T-helper 2 cell treated with Interferon-gamma antibody and Interleukin-4, amounts not matched to agents 5 μg/mL and 100 μg/mL, for 36 hours (primary cell): ENCODE measurements around the gene JARID2.
"Not testable (repeated sequence)": the region's sequence is repeated elsewhere in the genome, so short reads cannot be mapped to it uniquely, and the experiment has no call there.

ENCODE experiments used
- DNase-seq: peaks from one replicate; pipeline ENCODE4 v3.0.0; 2021; ENCODE audit warnings: low spot score
- H3K27ac Mint-ChIP-seq: one replicate; pipeline ENCODE4 v1.8.0; 2021; ENCODE audit warnings: mild to moderate bottlenecking, mixed read lengths
- H3K27me3 Mint-ChIP-seq: one replicate; pipeline ENCODE4 v1.8.0; 2021; ENCODE audit warnings: low read depth, mixed read lengths
- H3K36me3 Mint-ChIP-seq: one replicate; pipeline ENCODE4 v1.8.0; 2021; ENCODE audit warnings: low read depth, mixed read lengths
- H3K4me1 Mint-ChIP-seq: one replicate; pipeline ENCODE4 v1.8.0; 2021; ENCODE audit warnings: low read depth, mixed read lengths
- H3K4me3 Mint-ChIP-seq: one replicate; pipeline ENCODE4 v1.8.0; 2022; ENCODE audit warnings: mild to moderate bottlenecking, moderate library complexity, mixed read lengths
- H3K9me3 Mint-ChIP-seq: one replicate; pipeline ENCODE4 v1.8.0; 2021; ENCODE audit warnings: mixed read lengths

Gene JARID2

GRCh38 chr6:15282334-15282733 lies 36.5 kb downstream of the JARID2 start:
- H3K27me3 Mint-ChIP-seq: no peaks in the 10 kb centered on the region
- DNase-seq: no peak
- peaks cover 47% of the 10 kb centered on the region for H3K4me1 Mint-ChIP-seq
- peaks cover 11% of the 10 kb centered on the region for H3K36me3 Mint-ChIP-seq
- H3K4me3 Mint-ChIP-seq: no peak overlapping the region
- no peak overlapping the region for H3K27ac Mint-ChIP-seq
- no peaks in the 10 kb centered on the region for H3K9me3 Mint-ChIP-seq

GRCh38 chr6:15283986-15284361 lies 38.1 kb downstream of the JARID2 start:
- no peak overlapping the region for H3K27ac Mint-ChIP-seq
- no peak overlapping the region for H3K4me3 Mint-ChIP-seq
- no peaks in the 10 kb centered on the region for H3K9me3 Mint-ChIP-seq
- H3K27me3 Mint-ChIP-seq: no peaks in the 10 kb centered on the region
- no peak for DNase-seq
- H3K36me3 Mint-ChIP-seq: peaks cover 19% of the 10 kb centered on the region
- H3K4me1 Mint-ChIP-seq: peaks cover 56% of the 10 kb centered on the region

GRCh38 chr6:15284743-15285142 lies 38.9 kb downstream of the JARID2 start:
- H3K9me3 Mint-ChIP-seq: no peaks in the 10 kb centered on the region
- H3K4me3 Mint-ChIP-seq: no peak overlapping the region
- H3K36me3 Mint-ChIP-seq: peaks cover 19% of the 10 kb centered on the region
- H3K4me1 Mint-ChIP-seq: peaks cover 52% of the 10 kb centered on the region
- no peak overlapping the region for H3K27ac Mint-ChIP-seq
- no peak for DNase-seq
- no peaks in the 10 kb centered on the region for H3K27me3 Mint-ChIP-seq

- Mint-ChIP-seq H3K4me3 (no peak overlapping the region), H3K27me3 (no peaks in the 10 kb centered on the region), H3K9me3 (no peaks in the 10 kb centered on the region), H3K27ac (no peak overlapping the region), H3K4me1 (peaks cover 48% of the 10 kb centered on the region), H3K36me3 (peaks cover 19% of the 10 kb centered on the region)
- DNase-seq: no peak
Measured at GRCh38 chr6:15285682-15286294, 39.9 kb downstream of the JARID2 start.

GRCh38 chr6:15287670-15288375 lies 42.0 kb downstream of the JARID2 start:
- Mint-ChIP-seq H3K36me3 (peaks cover 16% of the 10 kb centered on the region), H3K9me3 (no peaks in the 10 kb centered on the region), H3K4me1 (peaks cover 48% of the 10 kb centered on the region), H3K27me3 (no peaks in the 10 kb centered on the region), H3K4me3 (no peak overlapping the region), H3K27ac (peak overlapping the region; percentile 68)
- DNase-seq: no peak

- Mint-ChIP-seq H3K27me3 (no peaks in the 10 kb centered on the region), H3K4me3 (peak overlapping the region; percentile 9), H3K27ac (peak overlapping the region; percentile 65), H3K4me1 (peaks cover 56% of the 10 kb centered on the region), H3K36me3 (peaks cover 22% of the 10 kb centered on the region), H3K9me3 (no peaks in the 10 kb centered on the region)
- DNase-seq: no peak
Measured at GRCh38 chr6:15288856-15289255, 43.0 kb downstream of the JARID2 start.

GRCh38 chr6:15289456-15289855 lies 43.6 kb downstream of the JARID2 start:
- DNase-seq, H3K27me3 Mint-ChIP-seq, H3K9me3 Mint-ChIP-seq, H3K27ac Mint-ChIP-seq, H3K4me3 Mint-ChIP-seq: not testable (repeated sequence)
- peaks cover 21% of the 10 kb centered on the region for H3K36me3 Mint-ChIP-seq
- H3K4me1 Mint-ChIP-seq: peaks cover 59% of the 10 kb centered on the region

- H3K27ac Mint-ChIP-seq: peak overlapping the region; percentile 34
- no peak for DNase-seq
Measured at GRCh38 chr6:15290067-15290680, 44.3 kb downstream of the JARID2 start.

GRCh38 chr6:15290962-15291704 lies 45.3 kb downstream of the JARID2 start:
- Mint-ChIP-seq H3K4me3 (no peak overlapping the region), H3K4me1 (peaks cover 59% of the 10 kb centered on the region), H3K36me3 (peaks cover 27% of the 10 kb centered on the region), H3K27me3 (no peaks in the 10 kb centered on the region), H3K9me3 (no peaks in the 10 kb centered on the region), H3K27ac (peak overlapping the region; percentile 17)
- DNase-seq: no peak

More at GRCh38 chr6:15290067-15290680, 44.3 kb downstream of the JARID2 start:
- peaks cover 61% of the 10 kb centered on the region for H3K4me1 Mint-ChIP-seq
- no peaks in the 10 kb centered on the region for H3K27me3 Mint-ChIP-seq
- H3K4me3 Mint-ChIP-seq: no peak overlapping the region
- H3K36me3 Mint-ChIP-seq: peaks cover 24% of the 10 kb centered on the region
- H3K9me3 Mint-ChIP-seq: no peaks in the 10 kb centered on the region

- Mint-ChIP-seq H3K27ac (peak overlapping the region; percentile 77), H3K36me3 (peaks cover 30% of the 10 kb centered on the region), H3K4me3 (no peak overlapping the region)
Measured at GRCh38 chr6:15292721-15293302, 46.9 kb downstream of the JARID2 start.

GRCh38 chr6:15293674-15294073 lies 47.8 kb downstream of the JARID2 start:
- peaks cover 29% of the 10 kb centered on the region for H3K36me3 Mint-ChIP-seq
- no peaks in the 10 kb centered on the region for H3K9me3 Mint-ChIP-seq
- H3K4me3 Mint-ChIP-seq: peak overlapping the region; percentile 7
- DNase-seq: no peak
- H3K4me1 Mint-ChIP-seq: peaks cover 73% of the 10 kb centered on the region
- peak overlapping the region; percentile 60 for H3K27ac Mint-ChIP-seq
- no peaks in the 10 kb centered on the region for H3K27me3 Mint-ChIP-seq

More at GRCh38 chr6:15292721-15293302, 46.9 kb downstream of the JARID2 start:
- Mint-ChIP-seq H3K9me3 (no peaks in the 10 kb centered on the region), H3K27me3 (no peaks in the 10 kb centered on the region), H3K4me1 (peaks cover 70% of the 10 kb centered on the region)
- no peak for DNase-seq

GRCh38 chr6:15294504-15294903 lies 48.6 kb downstream of the JARID2 start:
- Mint-ChIP-seq H3K27ac (peak overlapping the region; percentile 81), H3K27me3 (no peaks in the 10 kb centered on the region), H3K36me3 (peaks cover 29% of the 10 kb centered on the region), H3K4me1 (peaks cover 77% of the 10 kb centered on the region), H3K4me3 (peak overlapping the region; percentile 62), H3K9me3 (no peaks in the 10 kb centered on the region)
- no peak for DNase-seq

- H3K27ac Mint-ChIP-seq: peak overlapping the region; percentile 95
- no peak for DNase-seq
- peaks cover 83% of the 10 kb centered on the region for H3K4me1 Mint-ChIP-seq
- H3K9me3 Mint-ChIP-seq: no peaks in the 10 kb centered on the region
- H3K4me3 Mint-ChIP-seq: peak overlapping the region; percentile 81
- no peaks in the 10 kb centered on the region for H3K27me3 Mint-ChIP-seq
- peaks cover 29% of the 10 kb centered on the region for H3K36me3 Mint-ChIP-seq
Measured at GRCh38 chr6:15296249-15296648, 50.4 kb downstream of the JARID2 start.
